Brain microvascular endothelial cell (primary cell): Measurements from ENCODE around the gene AHI1.

Experiments
- DNase-seq: peaks from one replicate; pipeline ENCODE4 v3.0.0-alpha.2; 2020
- H3K27ac ChIP-seq: fragments of 250-450 bp; sonication (Bioruptor Pico); 2 replicates; pipeline ENCODE4 v1.5.1; 2020; ENCODE audit warnings: mild to moderate bottlenecking, moderate library complexity
- H3K27me3 ChIP-seq: fragments of 250-450 bp; sonication (Bioruptor Pico); replicated peaks from 2 replicates; pipeline ENCODE4 v1.5.1; 2020; ENCODE audit warnings: mild to moderate bottlenecking
- H3K36me3 ChIP-seq: fragments of 250-450 bp; sonication (Bioruptor Pico); replicated peaks from 2 replicates; pipeline ENCODE4 v1.5.1; 2020; ENCODE audit warnings: mild to moderate bottlenecking
- H3K4me3 ChIP-seq: 2 replicates; pipeline ENCODE4 v1.5.1; 2011; ENCODE audit warnings: low read depth, mild to moderate bottlenecking, control low read depth, low read length, moderate library complexity
- CTCF ChIP-seq: IDR thresholded peaks from 2 replicates; pipeline ENCODE4 v1.5.1; 2011; ENCODE audit warnings: low read depth, mild to moderate bottlenecking, moderate library complexity, low read length, control low read depth, inconsistent platforms; ENCODE audit errors: missing control alignments
- in situ Hi-C: cut with HindIII; loops from 2 replicates; pipeline ENCODE4 v1.10.0; 2017; ENCODE audit warnings: low sequenced_read_pairs, low pct_ligation_motif_present

The AHI1 gene

DNA sequence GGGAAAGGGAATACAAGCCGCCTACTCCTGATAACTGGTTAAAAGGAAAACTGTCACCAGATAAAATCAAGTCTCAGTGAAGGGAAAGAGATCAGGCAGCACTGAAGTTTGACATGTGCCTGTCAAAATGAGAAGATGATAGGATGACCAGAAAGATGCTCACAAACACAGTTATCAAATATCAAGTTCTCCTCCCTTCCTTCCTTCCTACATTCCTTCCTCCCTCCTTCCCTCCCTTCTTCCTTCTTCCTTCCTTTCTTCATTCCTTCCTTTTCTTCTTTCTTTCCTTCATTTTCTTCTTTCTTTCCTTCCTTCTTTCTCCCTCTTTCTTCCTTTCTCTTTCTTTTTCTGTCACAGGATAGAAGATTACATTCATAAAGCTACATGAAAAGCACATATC lies 261.2 kb downstream of the AHI1 start:
- no peak for TF ChIP-seq CTCF
- Histone ChIP-seq H3K27ac (no peak overlapping the region), H3K4me3 (no peak overlapping the region), H3K36me3 (no peaks in the 10 kb centered on the region), H3K27me3 (no peaks in the 10 kb centered on the region)
- DNase-seq: no peak
- in situ Hi-C loops: no loop called here

- TF ChIP-seq CTCF: no peak
- no peaks in the 10 kb centered on the region for H3K27me3 ChIP-seq
- in situ Hi-C loops: no loop called here
- no peak overlapping the region for H3K27ac ChIP-seq
- no peak for DNase-seq
- no peak overlapping the region for H3K4me3 ChIP-seq
- H3K36me3 ChIP-seq: no peaks in the 10 kb centered on the region
Measured at GRCh38 chr6:135235716-135236115, 261.8 kb downstream of the AHI1 start.

DNA sequence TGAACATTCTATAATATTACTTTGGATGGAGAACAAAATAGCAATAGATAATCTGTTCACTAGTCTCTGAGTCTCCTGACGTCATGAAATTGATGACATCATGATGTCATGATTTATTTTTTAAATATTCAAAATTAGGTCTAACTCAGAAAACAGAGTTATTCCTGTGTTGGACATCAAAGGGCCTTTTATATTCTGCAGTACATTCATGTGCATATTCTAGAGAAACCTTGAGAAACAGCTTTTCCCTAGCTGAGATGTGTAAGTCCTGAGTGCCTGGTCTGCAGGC lies 263.1 kb downstream of the AHI1 start:
- no peak overlapping the region for H3K27ac ChIP-seq
- in situ Hi-C loops: no loop called here
- no peak overlapping the region for H3K4me3 ChIP-seq
- DNase-seq: no peak
- H3K36me3 ChIP-seq: no peaks in the 10 kb centered on the region
- no peaks in the 10 kb centered on the region for H3K27me3 ChIP-seq
- no peak for TF ChIP-seq CTCF

DNA sequence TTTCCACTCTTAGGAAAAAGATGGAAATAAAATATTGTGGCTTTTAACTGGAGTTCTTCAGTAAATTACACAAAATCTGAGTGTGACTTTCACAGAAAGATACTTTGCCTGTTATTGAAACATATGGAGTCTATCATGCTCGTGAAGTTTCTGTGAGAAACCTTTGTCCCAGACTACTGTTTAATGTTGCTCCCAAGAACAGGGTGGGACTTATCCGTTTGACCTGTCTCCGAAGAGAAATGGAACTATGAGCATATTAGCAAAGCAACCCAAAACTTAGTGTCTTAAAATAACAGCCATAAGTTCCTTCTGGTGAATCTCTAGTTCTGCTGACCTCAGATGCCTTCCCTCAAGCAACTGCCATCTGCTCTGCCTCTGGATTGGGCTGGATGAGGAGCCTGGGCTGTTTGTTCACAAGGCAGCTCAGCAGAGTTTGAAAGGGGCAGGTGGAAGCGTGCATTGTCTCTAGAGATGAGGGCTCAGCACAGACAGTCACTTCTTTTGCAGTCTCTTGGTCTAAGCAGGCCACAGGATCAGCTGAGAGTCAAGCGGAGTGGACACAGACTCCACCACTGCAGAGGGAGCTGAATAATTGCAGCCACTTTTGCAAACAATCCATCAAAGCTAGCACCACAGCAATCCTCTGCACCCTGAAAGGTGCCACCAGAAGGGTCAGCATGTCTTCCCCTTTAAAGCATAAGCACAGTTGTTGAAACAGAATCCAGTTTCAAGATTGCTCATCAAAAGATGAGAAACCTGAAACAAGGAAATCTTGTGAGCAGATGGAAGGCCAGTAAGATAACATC lies 263.7 kb downstream of the AHI1 start:
- H3K27ac ChIP-seq: no peak overlapping the region
- no peak for TF ChIP-seq CTCF
- H3K36me3 ChIP-seq: no peaks in the 10 kb centered on the region
- no peak for DNase-seq
- no peak overlapping the region for H3K4me3 ChIP-seq
- no peaks in the 10 kb centered on the region for H3K27me3 ChIP-seq
- in situ Hi-C loops: no loop called here
